SK-N-MC (cell line): Measurements from ENCODE around the gene NLGN1.

Experiments
- EZH2 ChIP-seq: fragments of 200-600 bp; sonication (generic); IDR thresholded peaks from one replicate; pipeline ENCODE4 v1.6.1; 2017; ENCODE audit warnings: antibody characterized with exemption
- POLR2AphosphoS5 ChIP-seq: IDR thresholded peaks from 2 replicates; pipeline ENCODE4 v1.6.1; 2012; ENCODE audit warnings: mild to moderate bottlenecking, low read depth, low read length, borderline replicate concordance

DNA sequence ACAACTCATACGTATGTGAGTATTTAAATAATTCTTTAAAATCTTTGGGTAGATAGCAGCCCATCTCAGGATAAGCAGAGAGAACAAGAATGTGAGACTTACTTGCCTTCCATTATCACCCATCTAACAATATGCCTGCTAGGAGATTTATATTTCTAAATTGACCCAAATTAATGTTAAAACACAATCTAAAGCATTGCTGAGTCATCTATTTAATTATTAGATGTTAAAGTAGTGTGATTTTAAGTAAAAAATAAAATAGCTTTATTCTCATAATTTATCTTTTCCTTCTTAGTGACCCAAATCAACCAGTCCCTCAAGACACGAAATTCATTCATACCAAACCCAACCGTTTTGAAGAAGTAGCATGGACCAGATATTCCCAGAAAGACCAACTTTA lies 882.6 kb downstream of the NLGN1 start:
- no peak for TF ChIP-seq POLR2AphosphoS5
- TF ChIP-seq EZH2, result no peak
